Stimulated activated CD4-positive, alpha-beta T cell treated with anti-CD3 and anti-CD28 coated beads, Interleukin-4, amount 100 ng/mL, for 24 hours (primary cell): ENCODE measurements around the gene MRPS18C.
"Not testable (repeated sequence)": the region's sequence is repeated elsewhere in the genome, so short reads cannot be mapped to it uniquely, and the experiment has no call there.

Experiments
- DNase-seq: peaks from one replicate; pipeline ENCODE4 v3.0.0-alpha.2; 2020

The MRPS18C gene

DNA sequence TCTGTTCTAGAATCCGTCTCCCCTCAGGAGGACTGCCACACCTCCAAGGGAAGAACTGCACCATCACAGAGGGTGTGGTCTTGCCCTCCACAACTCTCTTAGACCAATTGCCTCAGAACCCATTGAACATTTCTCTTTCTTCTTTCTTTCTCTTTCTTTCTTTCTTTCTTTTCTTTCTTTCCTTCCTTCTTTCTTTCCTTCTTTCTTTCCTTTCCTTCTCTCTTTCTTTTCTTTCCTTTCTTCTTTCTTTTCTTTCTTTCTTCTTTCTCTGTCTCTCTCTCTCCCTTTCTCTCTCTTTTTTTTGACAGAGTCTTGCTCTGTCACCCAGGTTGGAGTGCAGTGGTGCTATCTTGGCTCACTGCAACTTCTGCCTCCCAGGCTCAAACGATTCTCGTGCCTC, 45.8 kb downstream of the MRPS18C start:
- not testable (repeated sequence) for DNase-seq

DNA sequence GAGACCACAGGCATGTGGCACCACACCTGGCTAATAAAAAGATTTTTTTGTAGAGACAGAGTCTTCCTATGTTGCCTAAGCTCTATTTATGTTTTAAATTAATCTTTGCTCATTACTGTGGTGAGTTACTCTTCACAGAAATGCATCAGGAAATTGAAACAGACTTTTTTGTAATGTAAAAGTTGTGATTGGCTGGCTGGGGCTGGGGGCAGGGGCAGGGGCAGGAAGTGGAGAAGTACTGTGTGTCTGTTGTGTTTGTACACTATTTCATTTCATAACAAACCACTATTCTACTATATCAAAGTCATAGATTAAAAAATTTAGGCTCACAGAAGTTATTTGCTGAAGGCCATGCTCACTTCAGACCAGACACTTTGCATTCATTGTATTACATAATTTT, 48.1 kb downstream of the MRPS18C start:
- no peak for DNase-seq

GRCh38 chr4:83504503-83504902, 48.6 kb downstream of the MRPS18C start:
- no peak for DNase-seq

DNA sequence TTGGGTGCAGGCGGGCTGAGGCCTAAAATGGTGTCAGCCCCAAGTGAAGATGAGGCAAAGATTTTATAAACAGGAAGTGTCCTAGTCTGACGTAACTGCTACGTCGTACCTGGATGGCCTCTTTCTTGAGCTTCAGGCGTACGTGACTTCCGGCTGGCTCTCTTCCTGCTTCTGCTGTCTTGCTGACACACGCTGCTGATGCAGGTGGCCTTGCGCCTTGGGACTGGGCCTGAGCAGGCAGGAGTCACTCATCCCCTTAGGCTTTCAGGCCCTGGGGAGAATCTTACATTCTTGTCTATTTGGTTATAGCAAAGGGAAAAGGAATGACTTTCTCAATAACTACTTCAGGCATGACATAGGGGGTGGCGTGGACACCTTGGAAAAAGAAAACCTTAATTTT, 49.1 kb downstream of the MRPS18C start:
- DNase-seq = no peak

DNA sequence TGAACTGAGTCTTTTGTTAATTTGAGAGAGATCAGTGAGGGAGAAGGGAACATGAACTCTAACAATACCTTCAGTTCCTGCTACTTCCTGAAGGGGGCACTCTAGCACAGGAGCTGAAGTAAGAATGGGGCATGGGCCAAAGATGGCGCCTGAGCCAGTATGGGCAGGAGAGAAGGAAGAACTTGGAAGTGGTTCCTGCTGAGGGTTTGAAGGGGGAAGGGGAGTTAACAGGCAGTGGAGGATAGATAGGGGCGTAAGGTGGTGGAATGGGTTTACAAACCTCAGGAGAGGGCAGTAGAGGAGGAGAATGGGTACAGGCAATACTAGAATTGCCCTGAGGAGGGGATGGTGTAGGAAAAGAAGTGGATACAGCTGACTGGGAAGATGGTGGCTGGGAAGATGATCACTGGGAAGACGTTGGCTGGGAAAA, 53.3 kb downstream of the MRPS18C start:
- DNase-seq = peak; percentile 71

GRCh38 chr4:83510442-83510841, 54.6 kb downstream of the MRPS18C start:
- DNase-seq = no peak
